T-helper 1 cell treated with Interleukin-12 subunit alpha and Interleukin-12 subunit beta and Interleukin-4 antibody, amounts not matched to agents 30 μg/mL and 1 μg/mL, for 36 hours (primary cell): Measurements from ENCODE around the gene SAMMSON.

Source experiments
- H3K27ac Mint-ChIP-seq: one replicate; pipeline ENCODE4 v1.8.0; 2021; ENCODE audit warnings: mild to moderate bottlenecking, mixed read lengths
- H3K27me3 Mint-ChIP-seq: one replicate; pipeline ENCODE4 v1.8.0; 2021; ENCODE audit warnings: low read depth, mixed read lengths
- H3K36me3 Mint-ChIP-seq: one replicate; pipeline ENCODE4 v1.8.0; 2021; ENCODE audit warnings: low read depth, mixed read lengths
- H3K4me1 Mint-ChIP-seq: one replicate; pipeline ENCODE4 v1.8.0; 2021; ENCODE audit warnings: low read depth, mixed read lengths
- H3K4me3 Mint-ChIP-seq: one replicate; pipeline ENCODE4 v1.8.0; 2021; ENCODE audit warnings: mild to moderate bottlenecking, moderate library complexity, mixed read lengths
- H3K9me3 Mint-ChIP-seq: one replicate; pipeline ENCODE4 v1.8.0; 2021; ENCODE audit warnings: mixed read lengths

Gene SAMMSON

DNA sequence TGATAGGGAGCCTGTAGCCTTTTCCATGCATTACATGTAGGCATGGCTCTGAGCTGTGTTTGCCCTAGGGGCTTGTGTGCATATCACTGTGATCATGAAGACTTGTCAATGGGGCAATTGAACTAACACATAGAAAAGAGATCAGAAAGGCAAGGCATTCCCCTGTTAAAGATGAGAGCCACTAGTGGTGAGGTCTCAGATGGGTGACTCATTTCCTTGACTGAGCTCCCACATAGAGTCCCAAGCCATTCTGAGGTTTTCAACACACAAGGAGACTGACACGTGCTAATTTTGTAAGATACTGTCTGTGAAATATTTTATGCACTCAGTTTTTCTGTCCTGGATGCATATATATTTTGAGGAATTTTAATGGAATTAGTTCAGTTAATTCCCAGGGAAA is 53.8 kb downstream of the SAMMSON start:
- Mint-ChIP-seq H3K27me3 (peaks cover 5% of the 10 kb centered on the region), H3K27ac (no peak overlapping the region), H3K9me3 (no peaks in the 10 kb centered on the region), H3K36me3 (no peaks in the 10 kb centered on the region), H3K4me1 (peaks cover 2% of the 10 kb centered on the region), H3K4me3 (no peak overlapping the region)

DNA sequence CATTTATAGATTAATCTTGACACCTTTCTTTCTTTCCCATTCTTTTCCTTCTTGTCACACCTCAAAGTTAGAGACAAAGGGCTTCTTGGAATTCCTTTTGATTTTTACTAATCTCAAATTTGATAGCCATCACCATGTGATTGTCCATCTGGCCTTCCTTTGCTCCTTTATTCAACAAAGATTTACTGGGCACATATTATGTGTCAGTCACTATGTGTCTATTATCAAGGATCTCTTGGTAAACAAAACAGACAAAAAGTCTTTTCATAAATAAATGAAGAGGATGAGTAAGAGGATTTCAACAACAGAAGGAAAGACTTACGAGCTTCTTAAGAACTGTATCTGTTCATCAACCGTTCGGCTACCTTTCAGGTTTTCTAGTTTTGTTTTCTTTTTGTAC is 56.5 kb downstream of the SAMMSON start:
- no peak overlapping the region for H3K4me3 Mint-ChIP-seq
- peaks cover 5% of the 10 kb centered on the region for H3K27me3 Mint-ChIP-seq
- H3K9me3 Mint-ChIP-seq, result no peaks in the 10 kb centered on the region
- H3K36me3 Mint-ChIP-seq, result no peaks in the 10 kb centered on the region
- peaks cover 2% of the 10 kb centered on the region for H3K4me1 Mint-ChIP-seq
- H3K27ac Mint-ChIP-seq, result no peak overlapping the region

DNA sequence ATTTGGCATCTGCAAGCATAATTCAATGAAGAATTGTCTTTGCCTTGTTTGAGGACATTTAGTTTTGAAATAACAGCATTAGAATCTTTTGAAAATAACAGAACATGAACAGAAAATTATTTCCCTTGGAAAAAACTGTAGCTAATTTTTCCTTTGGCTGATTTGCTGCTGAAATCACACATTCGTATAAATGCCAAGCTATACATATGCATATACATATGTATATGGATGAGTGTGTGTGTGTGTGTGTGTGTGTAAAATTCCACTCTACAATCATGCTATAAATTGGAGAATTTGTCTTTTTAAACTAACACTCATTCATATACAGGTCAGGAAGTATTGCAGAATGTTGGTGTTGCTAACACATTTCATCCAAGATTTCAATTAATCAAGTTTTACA is 57.9 kb downstream of the SAMMSON start:
- Mint-ChIP-seq H3K27me3 (peaks cover 5% of the 10 kb centered on the region), H3K9me3 (no peaks in the 10 kb centered on the region), H3K4me3 (no peak overlapping the region), H3K4me1 (peaks cover 2% of the 10 kb centered on the region), H3K36me3 (no peaks in the 10 kb centered on the region), H3K27ac (no peak overlapping the region)

DNA sequence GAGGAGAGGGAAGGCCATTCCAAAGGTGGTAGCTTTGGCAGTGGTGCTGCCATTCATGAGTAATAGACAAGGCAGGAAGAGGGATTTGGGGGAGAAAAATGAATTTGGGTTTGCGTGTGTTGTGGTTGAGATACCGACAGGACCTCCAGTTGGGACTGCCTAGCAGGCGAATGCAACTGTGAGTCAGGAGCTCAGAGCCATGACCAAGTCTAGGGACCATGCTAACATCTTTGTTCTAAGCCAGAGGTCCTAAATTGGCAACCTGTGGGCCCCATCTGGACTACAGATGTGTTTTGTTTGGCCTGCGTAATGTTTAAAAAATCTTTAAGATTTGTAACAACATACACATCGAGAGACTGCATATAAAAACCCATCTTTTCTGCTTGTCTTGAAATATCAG is 61.6 kb downstream of the SAMMSON start:
- H3K4me3 Mint-ChIP-seq, result no peak overlapping the region
- no peak overlapping the region for H3K27ac Mint-ChIP-seq
- H3K27me3 Mint-ChIP-seq, result no peaks in the 10 kb centered on the region
- H3K9me3 Mint-ChIP-seq, result no peaks in the 10 kb centered on the region
- no peaks in the 10 kb centered on the region for H3K36me3 Mint-ChIP-seq
- no peaks in the 10 kb centered on the region for H3K4me1 Mint-ChIP-seq

DNA sequence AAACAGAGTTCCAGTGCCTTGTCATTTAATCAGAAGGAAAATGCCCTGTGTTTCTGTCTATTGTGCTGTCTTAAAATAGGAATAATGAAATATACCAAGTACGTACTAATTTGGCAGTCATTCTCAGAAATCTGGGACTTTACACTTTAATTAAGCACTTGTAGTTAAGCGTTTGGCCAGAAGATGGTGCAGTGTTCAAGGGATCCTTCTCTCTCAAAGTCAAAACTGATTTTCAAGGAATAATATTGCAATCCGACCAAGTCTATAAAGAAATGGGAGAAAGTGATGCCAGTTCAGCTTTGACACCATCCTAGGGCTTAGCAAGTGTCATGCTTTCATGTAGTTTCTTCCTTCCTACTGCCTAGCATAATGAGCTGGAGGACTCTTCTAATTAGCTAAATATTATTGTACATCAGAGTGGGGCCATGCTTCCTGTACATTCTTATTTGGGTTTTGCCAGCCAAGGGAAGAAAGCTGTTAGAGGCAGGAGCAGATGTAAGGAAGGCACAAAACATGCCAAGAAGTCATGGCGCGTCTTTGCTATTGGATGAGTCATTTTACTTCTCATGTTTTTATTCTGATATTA is 64.8 kb downstream of the SAMMSON start:
- no peak overlapping the region for H3K27ac Mint-ChIP-seq
- H3K9me3 Mint-ChIP-seq, result no peaks in the 10 kb centered on the region
- no peaks in the 10 kb centered on the region for H3K36me3 Mint-ChIP-seq
- no peak overlapping the region for H3K4me3 Mint-ChIP-seq
- peaks cover 2% of the 10 kb centered on the region for H3K27me3 Mint-ChIP-seq
- no peaks in the 10 kb centered on the region for H3K4me1 Mint-ChIP-seq

DNA sequence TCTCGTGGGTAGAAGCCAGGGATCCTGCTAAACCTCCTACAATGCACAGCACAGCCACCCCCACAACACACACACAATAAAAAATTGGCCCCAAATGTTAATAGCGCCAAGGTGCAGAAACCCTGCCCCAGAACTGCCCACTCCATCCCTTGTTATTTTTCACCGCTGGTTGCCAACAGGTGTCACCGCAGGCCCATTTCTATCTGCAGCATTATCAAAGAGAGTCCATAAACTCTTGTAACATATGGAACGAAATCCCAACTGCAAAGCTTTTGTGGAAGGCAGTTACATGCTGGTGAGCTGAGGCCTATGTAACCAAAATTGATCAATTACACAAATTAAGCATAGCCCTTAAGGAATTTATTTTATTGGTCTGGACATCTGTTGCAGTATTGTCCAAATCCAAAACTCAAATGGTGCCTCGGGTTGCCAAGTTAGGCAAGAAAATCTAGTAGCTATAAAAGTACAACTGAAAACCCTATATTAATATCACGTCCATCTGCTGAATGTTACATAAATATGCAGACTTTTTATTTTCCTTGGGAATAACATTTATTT is 66.2 kb downstream of the SAMMSON start:
- Mint-ChIP-seq H3K36me3 (no peaks in the 10 kb centered on the region), H3K27me3 (peaks cover 8% of the 10 kb centered on the region), H3K27ac (no peak overlapping the region), H3K9me3 (no peaks in the 10 kb centered on the region), H3K4me3 (no peak overlapping the region), H3K4me1 (no peaks in the 10 kb centered on the region)

DNA sequence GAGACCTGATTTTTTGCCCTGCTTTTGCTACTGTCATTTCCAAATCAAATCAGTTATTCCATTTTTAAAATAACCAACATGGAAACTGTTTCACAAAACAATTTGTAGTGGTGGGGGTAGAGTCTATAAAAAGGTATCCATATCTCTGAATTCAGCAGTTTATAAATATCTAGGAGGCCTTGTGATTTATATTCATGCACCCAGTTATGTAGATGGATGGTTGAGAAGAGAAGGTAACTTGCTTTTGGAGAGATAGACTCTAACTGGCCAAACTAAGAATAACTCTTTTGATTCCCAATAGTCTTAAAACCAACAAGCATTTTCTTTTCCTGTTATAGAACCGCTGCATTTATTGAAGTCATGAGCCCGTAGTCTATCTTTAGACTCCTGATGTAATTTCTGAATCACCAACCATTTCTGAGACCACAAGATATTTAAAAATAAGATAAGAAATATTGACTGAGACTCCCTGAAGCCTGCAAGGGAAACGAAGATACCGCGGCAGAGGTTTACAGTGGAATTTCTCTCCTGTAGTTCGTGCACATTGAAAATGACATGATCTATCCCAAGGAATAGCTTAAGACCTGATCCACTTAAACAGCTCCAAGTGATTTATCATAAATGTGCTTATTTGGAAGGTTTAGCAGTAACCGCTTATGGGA is 68.5 kb downstream of the SAMMSON start:
- H3K27ac Mint-ChIP-seq, result no peak overlapping the region
- H3K4me1 Mint-ChIP-seq, result no peaks in the 10 kb centered on the region
- H3K4me3 Mint-ChIP-seq, result no peak overlapping the region
- H3K27me3 Mint-ChIP-seq, result peaks cover 18% of the 10 kb centered on the region
- H3K36me3 Mint-ChIP-seq, result no peaks in the 10 kb centered on the region
- no peaks in the 10 kb centered on the region for H3K9me3 Mint-ChIP-seq

DNA sequence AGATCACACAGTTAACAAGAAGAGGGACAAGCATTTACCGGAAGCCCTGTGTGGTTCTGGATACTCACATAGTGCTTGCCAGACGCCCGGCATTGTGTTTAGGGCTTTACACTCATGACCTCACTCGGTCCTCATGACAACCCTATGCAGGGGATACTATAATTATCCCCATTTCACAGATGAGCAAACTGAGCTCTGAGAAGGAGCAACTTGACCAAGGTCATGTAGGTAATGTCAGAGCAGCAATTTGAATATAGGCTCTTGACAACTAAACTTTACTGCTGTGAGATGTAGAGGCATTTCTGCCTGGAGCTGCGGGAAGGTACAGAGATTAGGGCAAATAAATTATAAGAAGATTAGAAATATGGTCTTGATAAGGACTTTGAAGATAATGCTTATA is 70.0 kb downstream of the SAMMSON start:
- H3K27me3 Mint-ChIP-seq, result peaks cover 23% of the 10 kb centered on the region
- no peaks in the 10 kb centered on the region for H3K4me1 Mint-ChIP-seq
- H3K36me3 Mint-ChIP-seq, result no peaks in the 10 kb centered on the region
- H3K9me3 Mint-ChIP-seq, result no peaks in the 10 kb centered on the region
- H3K4me3 Mint-ChIP-seq, result no peak overlapping the region
- no peak overlapping the region for H3K27ac Mint-ChIP-seq

DNA sequence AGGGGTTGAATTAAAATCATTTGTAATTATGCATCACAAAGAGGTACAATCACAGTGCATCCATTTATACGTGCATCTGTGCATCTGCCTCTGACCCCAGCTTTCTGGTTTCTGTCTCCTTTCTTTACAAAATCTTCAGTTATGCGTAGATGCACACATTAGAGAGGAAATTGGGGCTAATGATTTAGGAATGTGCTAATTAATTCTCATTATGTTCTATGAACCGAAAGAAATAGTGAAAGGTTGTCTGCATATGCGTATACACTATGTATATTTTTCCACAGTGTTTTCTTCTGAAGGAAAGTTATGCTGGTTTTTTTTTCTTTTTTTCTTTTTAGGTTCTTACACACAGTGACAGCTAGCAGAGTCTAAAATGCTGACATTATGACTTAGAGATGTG is 71.6 kb downstream of the SAMMSON start:
- Mint-ChIP-seq H3K4me3 (no peak overlapping the region), H3K27me3 (peaks cover 26% of the 10 kb centered on the region), H3K27ac (no peak overlapping the region), H3K36me3 (no peaks in the 10 kb centered on the region), H3K9me3 (no peaks in the 10 kb centered on the region), H3K4me1 (no peaks in the 10 kb centered on the region)

DNA sequence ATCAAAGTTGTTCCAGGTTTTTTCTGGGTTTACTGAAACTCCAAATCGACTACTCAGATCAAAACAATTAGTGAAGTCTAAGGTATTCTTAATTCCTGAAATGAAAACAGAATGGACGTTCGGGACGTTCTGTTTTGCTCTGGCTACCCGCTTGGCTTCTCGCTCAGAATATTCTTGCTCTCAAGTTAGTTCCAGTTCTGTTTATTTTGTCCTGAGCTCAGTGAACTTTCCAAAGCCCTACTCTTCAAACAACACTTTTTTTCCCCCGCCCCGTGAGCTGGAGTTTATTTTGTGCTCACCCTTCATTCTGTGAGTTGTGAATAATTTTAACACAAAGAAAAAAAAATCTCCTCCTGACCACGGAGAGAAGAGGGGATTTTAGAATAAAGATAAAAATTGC is 72.6 kb downstream of the SAMMSON start:
- H3K9me3 Mint-ChIP-seq, result no peaks in the 10 kb centered on the region
- H3K27me3 Mint-ChIP-seq, result peaks cover 28% of the 10 kb centered on the region

DNA sequence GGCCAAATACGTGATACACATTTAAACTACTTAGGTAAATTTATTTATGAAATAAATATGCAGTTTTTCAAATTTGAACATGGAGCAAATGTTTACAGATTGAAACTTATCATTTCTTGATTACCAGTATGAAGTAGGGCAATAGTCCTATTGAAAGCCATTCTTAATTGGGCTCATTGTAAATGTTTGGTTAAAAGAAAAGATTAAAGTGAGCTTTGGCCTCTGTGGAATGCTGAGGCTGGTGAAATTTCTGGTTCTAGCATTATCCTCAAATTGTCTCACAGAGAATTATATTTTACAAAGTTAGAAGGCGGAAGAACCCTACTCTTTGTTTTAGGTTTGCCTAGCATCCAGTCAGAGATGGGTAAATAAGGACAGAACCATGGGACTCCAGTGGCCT is 73.2 kb downstream of the SAMMSON start:
- Mint-ChIP-seq H3K9me3 (no peaks in the 10 kb centered on the region), H3K4me1 (no peaks in the 10 kb centered on the region), H3K4me3 (no peak overlapping the region), H3K27me3 (peaks cover 28% of the 10 kb centered on the region), H3K36me3 (no peaks in the 10 kb centered on the region), H3K27ac (no peak overlapping the region)

More for the DNA sequence above, 72.6 kb downstream of the SAMMSON start:
- no peak overlapping the region for H3K4me3 Mint-ChIP-seq
- H3K36me3 Mint-ChIP-seq, result no peaks in the 10 kb centered on the region
- H3K27ac Mint-ChIP-seq, result no peak overlapping the region
- no peaks in the 10 kb centered on the region for H3K4me1 Mint-ChIP-seq

DNA sequence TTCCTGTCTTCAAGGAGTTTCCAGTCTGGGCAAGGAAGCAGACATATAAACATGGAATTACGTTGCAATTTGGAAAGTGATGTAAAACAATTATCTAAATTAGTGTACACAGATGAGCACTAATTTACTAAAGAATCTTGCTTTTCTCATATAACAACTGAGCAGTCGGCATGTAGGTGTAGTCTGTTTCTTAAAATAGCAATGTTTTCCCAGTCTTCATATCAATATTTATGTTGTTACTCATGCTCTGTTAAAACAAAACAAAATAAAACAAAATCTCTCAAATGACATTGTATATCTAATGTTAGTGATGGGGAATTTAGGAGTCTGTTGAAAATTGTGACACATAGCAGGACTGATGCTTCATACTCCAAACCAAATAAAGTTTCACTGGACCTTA is 75.6 kb downstream of the SAMMSON start:
- Mint-ChIP-seq H3K4me1 (no peaks in the 10 kb centered on the region), H3K9me3 (no peaks in the 10 kb centered on the region), H3K36me3 (no peaks in the 10 kb centered on the region), H3K27me3 (peaks cover 20% of the 10 kb centered on the region), H3K4me3 (no peak overlapping the region), H3K27ac (no peak overlapping the region)

DNA sequence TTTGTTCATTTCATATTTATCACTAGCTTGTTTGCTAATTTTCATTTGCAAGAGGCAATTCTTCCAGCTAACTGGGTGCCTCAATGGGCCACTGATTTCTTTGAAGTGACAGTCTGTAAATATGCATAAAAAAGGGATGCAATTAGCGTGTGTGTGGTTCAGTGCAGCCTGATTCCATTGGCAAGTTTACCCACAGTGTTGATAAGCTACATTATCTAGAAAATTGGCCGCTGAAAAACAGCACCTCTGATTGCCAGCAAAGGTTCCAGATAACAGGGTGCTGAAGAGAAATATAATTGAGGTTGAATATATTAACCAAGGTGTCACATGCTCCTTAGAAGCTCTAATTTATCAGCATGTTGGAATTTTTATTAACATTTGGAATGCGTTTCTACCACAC is 76.9 kb downstream of the SAMMSON start:
- no peaks in the 10 kb centered on the region for H3K4me1 Mint-ChIP-seq
- peaks cover 20% of the 10 kb centered on the region for H3K27me3 Mint-ChIP-seq
- no peak overlapping the region for H3K27ac Mint-ChIP-seq
- H3K9me3 Mint-ChIP-seq, result no peaks in the 10 kb centered on the region
- H3K4me3 Mint-ChIP-seq, result no peak overlapping the region
- H3K36me3 Mint-ChIP-seq, result no peaks in the 10 kb centered on the region

DNA sequence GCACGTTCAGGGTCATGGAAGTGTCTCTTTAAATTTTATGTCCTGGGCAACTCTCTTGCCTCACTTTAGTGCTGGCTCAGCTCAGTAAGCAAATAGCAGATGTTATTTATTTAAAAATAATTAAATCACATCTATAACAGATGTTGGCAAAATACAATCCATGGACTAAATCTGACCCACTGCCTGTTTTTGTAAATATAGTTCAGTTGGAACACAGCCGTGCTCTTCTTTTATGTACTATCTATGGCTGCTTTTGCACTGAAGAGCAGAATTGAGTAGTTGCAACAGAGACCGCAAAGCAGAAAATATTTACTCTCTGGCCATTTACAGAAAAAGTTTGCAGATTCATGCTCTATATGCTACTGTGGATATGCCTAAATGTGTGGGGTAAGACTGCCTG is 79.2 kb downstream of the SAMMSON start:
- no peaks in the 10 kb centered on the region for H3K4me1 Mint-ChIP-seq
- H3K4me3 Mint-ChIP-seq, result no peak overlapping the region
- H3K36me3 Mint-ChIP-seq, result no peaks in the 10 kb centered on the region
- H3K9me3 Mint-ChIP-seq, result no peaks in the 10 kb centered on the region
- peaks cover 5% of the 10 kb centered on the region for H3K27me3 Mint-ChIP-seq
- no peak overlapping the region for H3K27ac Mint-ChIP-seq

DNA sequence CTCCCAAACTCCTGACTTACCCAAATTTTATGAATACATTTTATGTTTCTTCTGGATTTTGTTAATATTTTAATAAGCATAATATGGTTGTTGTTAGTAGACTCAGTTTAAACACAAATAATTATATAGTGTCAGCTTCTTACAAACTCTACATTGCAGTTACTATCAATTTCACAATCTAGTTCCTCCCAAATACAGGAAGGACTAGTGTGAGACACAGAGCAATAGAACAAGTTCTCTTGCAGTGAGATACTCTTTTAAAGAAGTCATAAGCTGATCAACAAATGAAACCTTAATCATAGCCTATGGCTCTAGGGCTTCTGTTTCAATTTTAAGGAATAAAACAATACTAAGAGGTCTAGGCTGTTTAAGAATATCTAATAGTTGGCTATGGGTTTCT is 86.1 kb downstream of the SAMMSON start:
- H3K36me3 Mint-ChIP-seq, result no peaks in the 10 kb centered on the region
- no peak overlapping the region for H3K27ac Mint-ChIP-seq
- H3K9me3 Mint-ChIP-seq, result no peaks in the 10 kb centered on the region
- H3K4me1 Mint-ChIP-seq, result no peaks in the 10 kb centered on the region
- no peak overlapping the region for H3K4me3 Mint-ChIP-seq
- no peaks in the 10 kb centered on the region for H3K27me3 Mint-ChIP-seq
